GM19452 (cell line): ENCODE results near the gene UBE2R2.
"Not testable (repeated sequence)": the region's sequence is repeated elsewhere in the genome, so short reads cannot be mapped to it uniquely, and the experiment has no call there.

Experiments
- ATAC-seq: cut with Tn5 transposase; IDR thresholded peaks from one replicate; pipeline ENCODE4 v1.9.1; 2021; ENCODE audit not compliant: unreplicated experiment

Gene UBE2R2

DNA sequence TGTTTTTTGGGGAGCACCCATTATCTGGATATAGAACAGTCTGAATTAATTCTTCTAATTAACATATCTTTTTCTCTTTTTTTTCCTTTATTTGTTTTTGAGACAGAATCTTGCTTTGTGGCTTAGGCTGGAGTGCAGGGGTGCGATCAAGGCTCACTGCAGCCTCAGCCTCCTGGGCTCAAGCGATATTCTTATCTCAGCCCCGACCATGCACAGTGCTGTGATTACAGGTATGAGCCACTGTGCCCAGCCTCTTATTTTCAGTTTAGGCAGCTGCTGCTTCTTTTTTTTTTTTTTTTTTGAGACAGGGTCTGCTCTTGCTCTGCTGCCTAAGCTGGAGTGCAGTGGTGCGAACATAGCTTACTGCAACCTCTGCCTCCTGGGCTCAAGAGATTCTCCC lies 20.2 kb downstream of the UBE2R2 start:
- no peak for ATAC-seq

DNA sequence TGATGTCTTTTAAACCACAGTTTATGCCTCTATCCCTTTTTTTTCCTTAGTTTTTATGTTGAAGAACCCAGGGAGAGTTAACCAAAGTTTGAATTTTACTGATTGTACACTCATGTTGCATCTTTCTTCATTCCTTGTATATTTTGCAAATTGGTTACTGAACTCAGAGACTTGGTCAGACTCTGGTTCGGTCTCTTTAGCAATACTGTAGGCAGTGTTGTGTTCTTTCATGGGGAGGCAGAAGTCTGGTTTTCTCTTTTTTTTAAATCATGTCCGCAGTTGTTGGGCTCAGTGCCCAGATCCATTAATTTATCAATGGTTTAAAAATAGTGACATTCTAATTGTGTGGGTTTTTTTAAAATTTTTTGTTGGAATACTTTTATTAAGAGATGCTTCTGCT lies 23.4 kb downstream of the UBE2R2 start:
- ATAC-seq: no peak

DNA sequence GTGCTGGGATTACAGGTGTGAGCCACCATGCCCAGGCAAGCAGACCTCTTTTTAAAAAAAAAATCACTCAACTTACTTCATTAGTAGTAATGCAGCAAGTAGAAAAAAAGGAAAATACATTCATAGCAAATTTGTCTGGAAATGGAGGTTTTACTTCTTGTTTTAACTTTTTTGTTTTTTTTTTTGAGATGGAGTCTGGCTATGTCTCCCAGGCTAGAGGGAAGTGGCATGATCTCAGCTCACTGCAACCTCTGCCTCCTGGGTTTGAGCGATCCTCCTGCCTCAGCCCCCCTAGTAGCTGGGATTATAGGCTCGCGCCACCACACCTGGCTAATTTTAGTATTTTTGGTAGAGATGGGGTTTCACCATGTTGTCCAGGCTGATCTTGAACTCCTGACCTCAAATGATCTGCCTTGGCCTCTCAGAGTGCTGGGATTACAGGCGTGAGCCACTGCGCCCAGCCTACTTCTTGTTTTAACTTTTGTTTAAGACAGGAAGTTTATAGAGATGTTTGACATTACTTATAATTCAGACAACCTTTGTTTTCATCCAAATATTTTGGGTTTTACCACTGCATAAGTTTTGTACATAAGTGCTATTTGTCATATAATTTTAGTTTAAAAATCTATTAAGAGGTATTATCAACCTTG lies 26.5 kb downstream of the UBE2R2 start:
- ATAC-seq: no peak

DNA sequence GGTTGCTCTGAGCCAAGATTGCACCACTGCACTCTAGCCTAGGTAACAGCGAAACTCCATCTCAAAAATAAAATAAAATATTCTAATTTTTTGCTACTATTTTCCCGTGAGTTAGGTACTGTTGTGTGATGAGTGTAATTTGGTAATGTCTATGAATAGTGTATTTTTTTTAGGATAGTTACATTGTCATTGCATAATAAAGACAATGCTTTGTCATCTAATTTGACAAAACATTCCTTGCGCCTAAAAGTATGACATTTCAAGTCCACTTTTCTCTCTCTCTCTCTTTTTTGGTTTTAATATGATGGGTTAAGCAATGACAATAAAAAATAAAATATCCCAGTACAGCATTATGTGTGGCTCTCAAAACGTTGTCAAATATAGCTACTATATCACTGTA lies 29.3 kb downstream of the UBE2R2 start:
- ATAC-seq: no peak

DNA sequence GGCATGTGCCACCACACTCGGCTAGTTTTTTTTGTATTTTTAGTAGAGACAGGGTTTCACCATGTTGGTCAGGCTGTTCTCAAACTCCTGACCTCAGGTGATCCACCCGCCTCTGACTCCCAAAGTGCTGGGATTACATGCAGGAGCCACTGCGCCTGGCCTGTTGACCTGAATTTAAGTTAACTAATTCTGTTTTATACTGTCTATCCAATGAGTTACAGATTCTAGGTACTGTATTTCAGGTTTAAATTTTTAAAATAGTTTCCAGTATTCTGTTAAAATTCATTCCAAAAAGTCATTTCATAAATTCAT lies 30.9 kb downstream of the UBE2R2 start:
- ATAC-seq: not testable (repeated sequence)

DNA sequence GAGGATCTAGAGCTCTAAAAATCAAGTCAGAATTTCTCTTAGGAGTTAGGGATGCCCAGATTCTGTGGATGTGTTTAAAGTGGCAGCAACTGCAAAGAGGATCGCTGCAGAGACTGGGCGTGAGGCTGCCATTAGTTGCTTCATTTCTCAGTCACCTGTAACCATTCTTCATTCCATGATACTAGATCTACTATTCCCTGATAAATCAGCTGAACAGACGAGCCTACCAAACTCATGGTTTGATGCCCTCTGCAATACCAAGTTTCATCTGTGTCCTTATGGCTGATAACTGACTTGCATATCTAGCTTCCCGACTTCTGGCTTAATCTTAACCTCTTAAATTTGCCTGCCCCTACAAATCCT lies 33.3 kb downstream of the UBE2R2 start:
- ATAC-seq: no peak

DNA sequence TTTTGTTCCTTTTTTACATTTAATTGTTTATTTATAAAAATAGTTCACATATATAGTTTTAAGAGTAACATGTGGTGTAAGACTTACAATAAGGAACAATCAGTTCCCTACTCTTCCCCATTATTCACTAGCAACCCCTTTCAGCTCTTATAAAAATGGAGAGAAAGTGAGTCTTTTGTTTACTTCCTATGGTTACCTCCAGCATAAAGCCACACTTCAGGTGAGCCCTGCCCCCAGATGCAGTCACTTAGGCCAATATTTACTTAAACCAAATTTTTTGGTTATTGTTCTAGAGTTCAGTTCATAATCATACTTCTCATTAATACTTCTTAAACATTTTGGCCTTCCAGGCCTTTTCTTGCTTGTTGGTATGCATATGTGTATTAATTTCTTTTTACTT lies 33.7 kb downstream of the UBE2R2 start:
- ATAC-seq: no peak

DNA sequence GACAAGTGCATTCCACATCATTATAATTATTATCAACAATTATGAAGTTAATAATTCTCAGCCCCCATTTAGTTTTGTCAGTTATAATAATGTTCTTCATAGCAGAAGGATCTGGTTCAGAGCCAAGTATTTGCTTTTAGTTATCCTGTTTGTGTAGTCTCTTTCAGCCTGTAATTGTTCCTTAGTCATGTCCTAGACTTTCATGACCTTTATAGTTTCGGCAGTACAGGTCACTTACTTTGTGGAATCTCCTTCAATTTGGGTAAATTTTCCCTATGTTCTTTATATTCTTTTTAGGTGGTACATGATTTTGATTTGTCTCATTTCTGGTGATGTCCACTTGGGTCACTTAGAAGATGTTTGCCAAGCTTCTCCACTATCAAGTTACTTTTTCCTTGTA lies 34.3 kb downstream of the UBE2R2 start:
- ATAC-seq: no peak

DNA sequence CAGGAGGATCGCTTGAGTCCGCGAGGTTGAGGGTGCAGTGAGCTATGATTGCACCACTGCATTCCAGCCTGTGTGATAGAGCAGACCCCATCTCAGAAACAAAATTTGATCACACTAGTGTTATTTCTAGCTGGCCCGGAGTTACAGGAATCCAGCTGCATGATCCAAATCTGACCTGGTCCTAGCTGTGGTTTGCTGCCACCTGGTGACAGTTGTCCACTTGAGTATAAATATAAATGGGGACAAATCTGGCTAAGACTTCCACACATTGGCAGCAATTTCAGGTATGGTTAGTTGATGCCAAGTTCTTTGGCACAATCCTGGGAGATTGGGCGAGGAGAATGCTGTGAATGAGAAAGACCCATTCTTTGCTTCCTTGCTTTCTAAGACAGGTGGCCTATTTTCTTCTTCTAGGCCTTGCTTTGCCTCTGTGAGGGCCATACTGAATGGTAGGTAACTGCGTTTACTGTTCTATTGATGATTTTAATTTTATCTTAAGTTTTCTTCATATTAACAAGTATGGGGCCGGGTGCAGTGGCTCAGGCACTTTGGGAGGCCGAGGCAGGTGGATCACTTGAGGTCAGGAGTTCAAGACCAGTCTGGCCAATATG lies 35.4 kb downstream of the UBE2R2 start:
- ATAC-seq: no peak

DNA sequence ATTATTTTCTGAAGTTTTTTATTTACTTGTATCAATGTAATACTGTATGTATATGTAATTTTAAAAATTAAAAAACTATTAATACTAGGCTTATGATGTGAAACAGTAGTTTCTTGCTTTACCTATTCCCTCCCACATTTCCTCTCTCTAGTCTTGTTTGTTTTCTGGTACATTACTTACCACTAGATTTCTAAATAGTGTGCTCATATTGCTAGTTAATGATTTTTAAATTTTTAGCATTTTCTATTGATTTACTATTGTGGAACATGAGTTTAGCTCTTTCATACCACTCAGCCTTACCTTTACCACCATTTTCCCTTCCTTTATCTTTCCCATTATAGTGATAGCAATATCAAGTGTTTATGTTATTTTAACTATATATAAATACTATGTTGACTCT lies 39.3 kb downstream of the UBE2R2 start:
- no peak for ATAC-seq

DNA sequence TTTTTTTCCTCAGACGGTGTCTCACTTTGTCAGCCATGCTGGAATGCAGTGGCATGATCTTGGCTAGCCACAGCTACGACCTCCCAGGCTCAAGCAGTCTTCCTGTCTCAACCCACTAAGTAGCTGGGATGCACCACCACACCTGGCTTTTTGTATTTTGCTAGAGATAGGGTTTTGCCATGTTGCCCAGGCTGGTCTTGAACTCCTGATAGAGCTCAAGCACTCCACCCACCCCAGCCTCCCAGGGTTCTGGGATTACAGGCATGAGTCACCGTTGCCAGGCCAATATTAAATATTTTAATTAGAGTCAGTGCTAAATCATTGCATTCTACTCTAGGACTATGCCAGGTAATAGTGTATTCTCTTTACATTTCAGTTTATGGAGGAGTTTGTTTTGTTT lies 41.5 kb downstream of the UBE2R2 start:
- no peak for ATAC-seq

DNA sequence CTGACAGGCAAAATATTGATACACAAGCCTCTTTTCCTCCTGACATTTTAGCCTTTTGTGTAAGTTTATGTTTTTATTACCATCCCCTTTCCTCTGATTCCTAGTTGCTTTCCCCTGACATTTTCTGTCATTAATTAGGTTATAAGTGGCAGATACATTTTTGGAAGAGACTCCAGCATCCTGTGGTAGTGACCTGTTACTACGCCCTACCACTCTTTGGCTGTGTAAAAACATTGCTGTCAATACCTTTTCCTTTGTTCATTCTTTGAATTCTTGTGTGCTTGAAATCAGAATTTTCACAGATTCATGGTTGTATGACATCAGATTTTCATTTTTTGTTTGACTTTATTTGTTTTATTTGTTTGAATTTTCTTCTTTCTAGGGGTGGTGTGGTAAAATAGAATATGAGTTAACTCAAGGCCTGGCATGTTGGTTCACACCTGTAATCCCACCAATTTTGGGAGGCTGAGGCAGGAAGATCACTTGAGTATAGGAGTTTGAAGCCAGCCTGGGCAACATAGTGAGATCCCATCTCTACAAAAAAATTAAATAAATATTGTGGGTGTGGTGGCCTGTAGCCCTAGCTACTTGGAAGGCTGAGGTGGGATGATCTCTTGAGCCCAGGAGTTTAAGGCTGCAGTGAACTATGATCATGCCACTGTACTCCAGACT lies 43.4 kb downstream of the UBE2R2 start:
- ATAC-seq: no peak

DNA sequence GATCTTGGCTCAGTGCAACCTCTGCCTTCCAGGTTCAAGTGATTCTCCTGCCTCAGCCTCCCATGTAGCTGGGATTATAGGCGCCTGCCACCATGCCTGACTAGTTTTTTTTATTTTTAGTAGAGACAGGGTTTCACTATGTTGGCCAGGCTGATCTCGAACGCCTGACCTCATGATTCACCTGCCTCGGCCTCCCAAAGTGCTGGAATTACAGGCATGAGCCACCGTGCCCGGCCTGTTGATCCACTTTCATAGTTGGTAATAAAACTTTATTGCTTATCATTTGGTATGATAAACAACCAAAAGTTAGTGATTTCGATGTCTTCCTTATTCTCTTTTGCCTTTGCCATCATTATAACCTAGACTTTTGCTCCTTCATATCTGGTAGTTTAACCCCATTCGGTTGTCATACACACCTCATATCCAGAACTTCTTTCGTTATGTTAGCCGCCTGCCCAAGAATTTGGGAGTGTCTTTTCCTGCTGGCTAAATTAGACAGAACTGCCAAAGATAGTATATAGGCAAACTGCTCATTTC lies 45.0 kb downstream of the UBE2R2 start:
- ATAC-seq: no peak

DNA sequence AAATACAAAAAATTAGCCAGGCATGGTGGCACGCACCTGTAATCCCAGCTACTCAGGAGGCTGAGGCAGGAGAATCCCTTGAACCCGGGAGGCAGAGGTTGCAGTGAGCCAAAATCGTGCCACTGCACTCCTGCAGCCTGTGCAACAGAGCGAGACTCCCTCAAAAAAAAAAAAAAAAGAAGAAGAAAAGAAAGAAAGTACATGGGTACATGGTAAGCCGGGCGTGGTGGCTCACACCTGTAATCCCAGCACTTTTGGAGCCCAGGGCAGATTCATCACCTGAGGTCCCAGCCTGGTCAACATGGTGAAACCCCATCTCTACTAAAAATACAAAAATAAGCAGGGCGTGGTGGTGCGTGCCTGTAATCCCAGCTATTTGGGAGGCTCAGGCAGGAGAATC lies 46.1 kb downstream of the UBE2R2 start:
- not testable (repeated sequence) for ATAC-seq

DNA sequence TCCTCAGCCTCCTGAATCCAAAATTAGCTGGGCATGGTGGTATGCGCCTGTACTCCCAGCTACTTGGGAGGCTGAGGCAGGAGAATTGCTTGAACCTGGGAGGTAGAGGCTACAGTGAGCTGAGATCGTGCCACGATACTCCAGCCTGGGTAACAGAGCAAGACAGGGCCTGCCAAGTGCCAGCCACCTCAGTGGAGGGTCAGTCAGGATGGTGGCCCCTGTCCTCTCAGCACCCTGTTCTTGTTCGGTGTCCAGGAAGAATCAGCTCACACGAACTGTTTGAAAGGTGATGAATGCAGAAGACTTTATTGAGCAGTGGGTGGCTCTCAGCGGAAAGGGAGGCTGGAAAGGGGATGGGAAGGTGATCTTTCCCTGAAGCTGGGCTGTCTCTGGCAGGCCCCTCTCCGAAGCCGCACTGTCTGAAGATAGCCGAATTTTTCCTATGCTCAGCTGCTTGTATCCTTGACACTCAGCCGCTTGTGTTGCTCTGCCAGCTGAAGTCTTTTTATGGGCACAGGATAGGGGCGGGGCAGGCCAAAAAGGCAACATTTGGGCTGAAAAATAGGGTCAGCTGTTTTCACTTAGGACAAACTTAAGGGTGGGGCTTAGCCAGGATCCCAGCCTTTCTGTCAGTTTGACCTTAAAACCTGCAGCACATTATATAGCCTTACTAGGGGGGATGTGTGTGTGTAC lies 50.9 kb downstream of the UBE2R2 start:
- no peak for ATAC-seq

DNA sequence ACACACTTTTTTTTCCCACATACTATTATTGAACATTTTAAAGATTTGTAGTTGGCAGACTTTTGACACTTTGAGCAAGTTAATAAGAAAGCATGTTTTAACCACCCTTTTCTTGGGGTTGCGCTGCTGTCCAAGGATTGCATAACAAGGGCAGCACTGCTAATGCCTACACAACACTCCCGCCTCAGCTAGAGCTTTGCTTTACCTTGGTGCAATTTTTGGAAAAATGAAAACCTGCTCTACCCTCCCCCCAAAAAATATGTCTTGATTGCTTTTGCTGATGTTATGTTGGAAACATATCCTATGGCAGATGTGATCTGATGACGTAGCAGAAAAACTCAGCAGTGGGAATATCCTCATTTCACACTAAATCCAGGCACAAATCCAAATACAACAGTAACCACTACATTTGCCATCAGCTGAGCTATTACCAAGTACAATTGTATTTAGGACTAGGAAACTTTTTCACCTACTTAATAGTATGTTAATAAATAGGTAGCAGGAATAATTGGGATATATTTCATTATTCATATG lies 51.5 kb downstream of the UBE2R2 start:
- no peak for ATAC-seq

DNA sequence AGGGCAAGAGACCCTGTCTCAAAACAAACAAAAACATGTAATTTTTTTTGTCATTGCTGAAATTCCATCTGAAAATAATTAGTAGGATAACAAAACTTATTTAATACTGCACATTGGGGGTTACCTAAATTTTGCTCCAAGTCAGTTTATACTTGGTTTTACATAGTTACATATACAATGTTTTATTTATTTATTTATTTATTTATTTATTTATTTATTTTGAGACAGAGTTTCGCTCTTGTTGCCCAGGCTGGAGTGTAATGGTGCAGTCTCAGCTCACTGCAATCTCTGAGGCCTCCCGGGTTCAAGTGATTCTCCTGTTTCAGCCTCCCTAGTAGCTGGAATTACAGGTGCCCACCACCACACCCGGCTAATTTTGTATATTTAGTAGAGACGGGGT lies 52.3 kb downstream of the UBE2R2 start:
- ATAC-seq: not testable (repeated sequence)

DNA sequence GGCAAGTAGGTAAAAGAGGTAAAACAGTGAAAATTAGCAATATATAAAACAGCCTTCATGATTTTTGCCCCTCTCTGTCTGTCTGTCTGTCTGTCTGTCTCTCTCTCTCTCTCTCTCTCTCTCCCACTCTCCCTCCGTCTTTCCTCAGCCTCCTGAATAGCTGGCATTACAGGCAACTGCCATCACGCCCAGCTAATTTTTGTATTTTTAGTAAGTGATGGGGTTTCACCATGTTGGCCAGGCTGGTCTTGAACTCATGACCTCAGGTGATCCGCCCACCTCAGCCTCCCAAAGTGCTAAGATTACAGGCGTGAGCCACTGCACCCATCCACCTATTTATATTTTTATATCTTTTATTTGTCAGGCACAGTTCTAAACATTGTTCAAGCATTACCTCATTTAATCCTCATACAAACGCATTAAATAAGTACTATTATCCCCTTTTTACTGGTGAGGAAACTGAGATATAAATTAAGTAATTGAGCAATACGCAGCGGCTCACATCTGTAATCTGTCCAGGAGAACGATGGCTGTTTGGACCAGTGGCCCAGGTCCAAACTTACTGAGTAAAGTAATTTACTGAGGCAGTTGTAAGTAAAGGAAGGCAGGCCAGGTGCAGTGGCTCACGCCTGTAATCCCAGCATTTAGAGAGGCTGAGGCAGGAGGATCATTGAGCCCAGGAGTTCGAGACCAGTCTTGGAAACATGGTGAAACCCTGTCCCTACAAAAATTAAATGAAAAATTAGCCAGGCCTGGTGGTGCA lies 60.9 kb downstream of the UBE2R2 start:
- no peak for ATAC-seq

DNA sequence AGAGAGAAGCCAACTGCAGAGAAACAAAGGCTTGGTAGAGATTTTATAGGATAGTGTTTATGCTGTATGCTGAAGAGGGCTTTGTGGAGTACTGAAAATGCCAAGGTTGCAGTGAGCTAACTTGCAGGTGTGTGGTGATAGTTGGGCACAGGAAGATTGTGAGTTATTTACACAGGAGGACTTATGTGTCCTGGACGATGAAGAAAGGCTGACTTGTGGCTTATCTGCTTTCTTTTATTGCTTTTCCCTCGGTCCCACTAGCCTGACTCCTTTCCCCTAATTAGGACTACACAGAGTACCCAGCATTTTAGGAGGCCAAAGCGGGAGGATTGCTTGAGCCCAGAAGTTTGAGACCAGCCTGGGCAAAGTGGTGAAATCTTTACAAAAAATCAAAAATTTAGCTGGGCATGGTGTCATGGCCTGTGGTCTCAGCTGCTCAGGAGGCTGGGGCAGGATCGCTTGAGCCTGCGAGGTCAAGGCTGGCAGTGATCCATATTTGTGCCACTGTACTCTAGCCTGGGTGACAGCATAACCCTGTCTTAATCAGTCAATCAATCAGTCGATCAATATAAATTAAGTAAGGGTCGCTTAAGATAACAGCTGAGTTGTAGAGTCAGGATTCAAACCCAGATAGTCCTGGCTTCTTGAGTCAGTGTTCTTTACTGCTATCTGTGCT lies 61.9 kb downstream of the UBE2R2 start:
- no peak for ATAC-seq
